IPS-NIHi11 (cell line): Measurements from ENCODE around the gene TNFAIP8L1.

ENCODE experiments used
- DNase-seq: peaks from one replicate; pipeline ENCODE4 v3.0.0; 2012; ENCODE audit warnings: mixed read lengths, low spot score

Gene TNFAIP8L1

DNA sequence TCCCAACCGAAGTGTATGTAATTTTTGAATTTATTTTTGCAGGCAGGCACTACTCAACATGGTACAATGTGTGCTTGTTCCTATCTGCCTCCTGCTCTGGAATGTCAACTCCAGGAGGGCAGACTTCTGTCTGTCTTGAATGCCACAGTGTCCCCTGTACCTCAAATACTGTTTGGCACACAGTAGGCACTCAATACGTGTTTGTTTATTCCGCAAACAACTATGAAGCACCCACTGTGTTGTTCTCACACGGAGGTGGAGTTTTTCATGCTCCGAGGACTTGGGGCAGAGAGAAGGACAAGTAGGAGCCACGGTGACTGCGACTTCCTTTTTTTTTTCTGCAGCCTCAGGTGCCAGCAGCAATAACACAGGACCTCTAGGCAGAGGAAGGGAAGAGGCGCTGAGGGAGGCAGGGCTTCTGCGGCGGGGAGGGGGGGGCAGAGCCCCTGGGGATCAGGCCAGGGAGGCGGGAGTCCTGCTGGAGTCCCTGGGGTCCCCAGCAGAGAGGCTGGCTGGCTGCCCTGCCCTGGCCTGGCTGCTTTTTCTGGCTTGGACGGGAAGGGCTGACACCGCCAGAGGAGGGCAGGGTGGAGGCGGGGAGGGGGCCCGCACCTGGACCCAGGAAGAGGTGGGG, 29.3 kb upstream of the TNFAIP8L1 start:
- peak; percentile 57 for DNase-seq

DNA sequence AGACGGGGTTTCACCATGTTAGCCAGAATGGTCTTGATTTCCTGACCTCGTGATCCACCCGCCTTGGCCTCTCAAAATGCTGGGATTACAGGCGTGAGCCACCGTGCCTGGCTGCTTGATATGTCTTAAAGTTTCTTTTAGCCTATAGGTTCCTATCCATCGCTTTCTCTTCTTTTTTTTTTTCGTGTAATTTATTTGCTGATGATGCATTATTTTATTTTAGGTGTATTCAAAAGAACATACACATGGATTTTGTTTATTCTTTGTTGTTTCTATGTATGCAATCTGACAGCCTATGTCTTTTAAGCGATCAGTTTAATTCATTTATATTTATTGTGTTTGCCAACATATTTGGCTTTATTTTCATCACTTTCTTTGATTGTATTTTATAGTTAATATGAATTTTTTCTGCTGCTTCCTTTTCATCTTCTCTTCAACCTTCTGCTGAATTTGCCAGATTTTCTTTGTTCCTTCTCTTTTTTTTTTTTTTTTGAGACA, 26.0 kb upstream of the TNFAIP8L1 start:
- DNase-seq = no peak

DNA sequence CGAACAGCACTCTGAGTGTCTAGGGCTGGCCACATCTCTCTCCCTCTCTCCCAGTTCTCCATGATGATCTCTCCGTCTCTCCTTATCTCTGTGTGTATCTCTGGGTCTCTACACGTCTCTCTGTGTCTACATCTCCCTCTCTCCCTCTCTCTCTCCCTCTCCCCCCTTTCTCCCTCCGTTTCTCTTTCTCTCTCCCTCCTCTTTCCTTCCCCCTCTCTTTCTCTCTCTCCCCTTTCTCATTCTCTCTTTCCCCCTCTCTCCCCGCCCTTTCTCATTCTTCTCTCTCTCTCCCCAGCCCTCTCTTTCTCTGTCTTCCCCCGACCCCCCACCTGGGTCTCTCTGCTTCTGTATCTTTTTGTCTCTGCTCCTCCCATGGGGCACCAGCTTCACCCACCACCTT, 21.3 kb upstream of the TNFAIP8L1 start:
- DNase-seq = no peak

DNA sequence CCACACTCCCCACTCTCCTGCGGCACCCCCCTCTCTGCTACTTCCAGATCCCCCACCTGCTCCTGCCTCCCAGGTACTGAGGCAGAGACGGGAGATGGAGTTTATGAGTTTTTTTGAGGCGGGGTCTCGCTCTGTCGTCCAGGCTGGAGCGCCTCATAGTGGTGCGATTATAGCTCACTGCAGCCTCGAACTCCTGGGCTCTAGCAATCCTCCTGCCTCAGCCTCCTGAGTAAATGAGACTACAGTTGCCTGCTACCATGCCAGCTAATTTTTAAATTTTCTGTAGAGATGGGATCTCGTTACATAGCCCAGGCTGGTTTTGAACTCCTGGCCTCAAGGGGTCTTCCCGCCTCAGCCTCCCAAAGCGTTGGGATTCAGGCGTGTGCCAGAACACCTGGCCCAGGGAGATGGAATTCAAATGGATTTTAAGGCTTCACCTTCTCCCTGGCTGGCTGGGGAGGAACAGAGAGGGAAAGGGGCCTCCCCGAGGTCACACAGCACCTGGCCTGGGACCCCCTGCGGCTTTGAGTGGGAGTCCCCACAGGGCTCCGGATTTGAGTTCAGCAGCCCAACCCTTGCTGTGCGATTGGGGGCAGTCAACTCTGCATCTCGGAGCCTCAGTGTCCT, 19.5 kb upstream of the TNFAIP8L1 start:
- no peak for DNase-seq

DNA sequence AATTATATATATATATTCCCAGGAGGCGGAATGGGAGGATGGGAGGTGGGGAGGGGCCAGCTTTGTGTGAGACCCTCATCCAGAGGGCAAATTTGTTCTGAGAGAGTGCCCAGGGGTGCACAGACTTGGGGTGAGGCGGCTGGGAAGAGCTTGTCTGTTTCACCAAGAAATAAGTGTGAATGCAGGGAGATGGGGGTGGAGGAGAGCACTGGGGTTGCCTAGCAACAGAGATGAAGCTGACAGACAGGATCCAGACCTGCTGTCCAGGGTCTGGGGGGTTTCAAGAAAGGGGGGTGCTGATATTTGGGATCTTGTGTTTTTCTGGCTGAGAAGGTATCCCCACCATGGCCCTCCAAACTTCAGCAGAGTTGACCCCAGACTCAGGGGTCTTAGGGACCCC, 18.6 kb upstream of the TNFAIP8L1 start:
- no peak for DNase-seq

DNA sequence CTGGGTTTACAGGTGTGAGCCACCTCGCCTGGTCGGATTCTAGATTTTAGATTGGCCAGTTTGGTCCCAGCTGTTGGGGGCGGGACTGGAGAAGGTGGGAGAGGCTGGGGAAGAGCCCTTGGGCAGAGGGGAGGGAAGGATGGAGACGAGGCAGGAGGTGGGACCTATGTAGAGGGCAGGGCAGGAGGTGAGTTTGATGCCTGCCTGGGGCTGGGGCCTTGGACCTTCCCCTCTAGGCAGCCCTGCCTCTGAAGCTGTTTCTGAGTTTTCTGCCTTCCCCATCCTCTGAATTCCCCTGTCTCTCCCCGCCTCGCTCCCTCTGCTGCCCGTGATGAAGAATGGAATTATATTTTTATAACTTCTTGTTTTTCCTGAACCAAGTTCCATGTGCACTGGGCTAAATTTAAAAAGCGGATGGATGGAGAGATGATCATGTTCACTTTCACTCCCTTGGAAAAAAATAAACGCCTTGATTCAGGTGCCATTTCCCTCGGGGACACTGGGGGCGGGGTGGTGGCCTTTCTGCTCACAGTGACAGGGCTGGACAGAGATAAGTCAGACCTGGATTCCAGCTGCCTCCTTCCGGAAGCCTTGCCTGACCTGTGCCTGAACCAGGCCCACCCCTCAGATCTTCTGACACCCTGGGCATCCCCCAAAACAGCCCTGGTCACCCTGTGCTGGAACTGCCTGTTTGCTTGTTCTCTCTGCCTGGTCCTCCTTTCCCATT, 16.5 kb upstream of the TNFAIP8L1 start:
- peak; percentile 34 for DNase-seq

DNA sequence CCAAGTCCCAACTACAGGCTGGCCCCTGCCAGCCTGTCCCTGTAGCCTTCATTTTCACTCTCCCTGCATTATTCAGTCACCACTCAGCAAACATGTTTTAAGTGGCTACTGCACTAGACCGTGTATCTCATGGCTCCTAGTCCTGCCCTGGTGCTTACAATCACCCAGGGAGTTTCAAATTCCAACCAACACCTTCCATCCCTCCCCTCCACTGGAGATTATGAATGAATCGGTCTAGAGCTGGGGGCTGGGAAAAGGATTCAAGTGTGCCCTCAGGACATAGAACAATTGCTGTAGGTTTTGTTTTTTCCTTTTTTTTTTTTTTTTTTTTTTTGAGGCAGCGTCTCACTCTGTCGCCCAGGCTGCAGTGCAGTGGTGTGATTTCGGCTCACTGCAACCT, 15.0 kb upstream of the TNFAIP8L1 start:
- DNase-seq = no peak

DNA sequence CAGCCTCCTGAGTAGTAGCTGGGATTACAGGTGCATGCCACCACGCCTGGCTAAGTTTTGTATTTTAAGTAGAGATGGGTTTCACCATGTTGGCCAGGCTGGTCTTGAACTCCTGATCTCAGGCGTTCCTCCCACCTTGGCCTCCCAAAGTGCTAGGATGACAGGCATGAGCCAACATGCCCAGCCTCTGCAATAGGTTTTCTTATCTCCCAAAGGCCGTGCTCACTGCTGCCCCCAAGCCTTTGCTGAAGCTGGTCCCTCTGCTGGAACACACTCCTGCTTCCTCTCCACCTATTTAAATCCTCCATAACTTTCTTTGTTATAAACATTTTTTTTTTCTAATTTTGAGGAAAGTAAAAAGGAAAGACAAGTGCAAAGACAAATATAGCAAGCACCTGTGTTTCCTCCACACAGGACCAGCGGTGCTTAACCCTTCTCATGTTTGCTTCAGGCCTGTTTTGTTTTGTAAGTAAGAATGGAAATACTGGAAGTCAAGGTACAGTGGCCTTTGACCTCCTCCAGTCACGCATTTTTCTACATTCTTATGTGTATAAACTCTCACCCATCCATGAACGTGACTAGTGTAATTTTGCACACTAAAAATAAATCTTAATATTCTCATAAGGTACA, 14.5 kb upstream of the TNFAIP8L1 start:
- DNase-seq = peak; percentile 55

DNA sequence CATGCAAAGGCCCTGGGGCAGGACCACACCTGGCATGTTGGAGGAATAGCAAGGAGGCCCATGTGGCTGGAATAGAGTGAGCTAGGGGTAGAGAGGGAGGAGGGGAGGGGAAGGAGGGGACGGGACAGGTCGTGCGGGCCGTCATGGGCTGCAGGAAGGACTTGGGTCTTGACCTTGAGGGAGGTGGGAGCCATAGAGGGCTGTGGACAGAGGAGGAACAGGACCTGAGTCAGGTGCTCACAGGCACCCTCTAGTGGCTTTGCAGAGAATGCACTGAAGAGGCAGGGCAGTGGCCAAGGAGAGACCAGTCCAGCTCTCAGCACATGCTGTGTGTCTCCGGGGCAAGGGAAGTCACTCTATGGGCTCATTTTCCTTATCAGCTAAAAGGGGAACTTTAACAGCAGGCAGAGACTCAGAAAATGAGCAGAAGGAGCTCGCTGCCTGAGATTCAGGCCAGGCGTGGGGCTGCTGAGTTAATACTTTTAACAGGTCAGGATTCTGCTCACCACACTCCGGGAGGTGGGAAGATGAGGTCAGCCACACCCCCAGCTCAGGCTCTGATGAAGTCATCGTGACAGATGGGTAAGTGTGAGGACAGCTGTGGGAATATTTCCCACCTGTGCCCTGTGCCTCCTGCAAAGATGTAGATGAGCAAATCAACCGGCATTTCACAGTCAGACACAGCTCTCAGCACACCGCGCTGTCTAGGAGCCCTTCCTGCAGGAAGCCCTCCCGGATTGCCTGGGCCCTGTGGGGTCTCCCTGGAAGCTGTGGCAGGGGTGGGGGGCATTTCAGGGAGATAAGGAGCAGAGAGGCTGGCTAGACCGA, 6.0 kb upstream of the TNFAIP8L1 start:
- DNase-seq = peak; percentile 76

DNA sequence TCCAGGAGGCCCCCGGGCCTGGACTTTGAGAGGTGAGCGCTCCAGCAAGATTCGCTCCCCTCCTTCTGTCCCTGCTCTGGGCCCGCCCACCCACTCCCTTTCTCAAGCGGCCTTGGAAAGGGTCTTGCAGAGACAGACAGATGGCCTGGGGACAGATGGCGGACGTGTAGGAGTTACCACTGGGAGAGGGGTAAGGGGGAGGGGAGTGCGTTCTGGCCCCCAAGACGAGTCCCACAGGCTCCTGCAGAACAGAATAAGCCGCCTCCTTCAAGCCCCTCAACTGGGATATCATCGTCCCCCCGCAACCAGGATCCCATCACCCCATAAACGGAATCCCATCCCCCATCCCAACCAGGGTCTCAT, 3.6 kb upstream of the TNFAIP8L1 start:
- DNase-seq = no peak

DNA sequence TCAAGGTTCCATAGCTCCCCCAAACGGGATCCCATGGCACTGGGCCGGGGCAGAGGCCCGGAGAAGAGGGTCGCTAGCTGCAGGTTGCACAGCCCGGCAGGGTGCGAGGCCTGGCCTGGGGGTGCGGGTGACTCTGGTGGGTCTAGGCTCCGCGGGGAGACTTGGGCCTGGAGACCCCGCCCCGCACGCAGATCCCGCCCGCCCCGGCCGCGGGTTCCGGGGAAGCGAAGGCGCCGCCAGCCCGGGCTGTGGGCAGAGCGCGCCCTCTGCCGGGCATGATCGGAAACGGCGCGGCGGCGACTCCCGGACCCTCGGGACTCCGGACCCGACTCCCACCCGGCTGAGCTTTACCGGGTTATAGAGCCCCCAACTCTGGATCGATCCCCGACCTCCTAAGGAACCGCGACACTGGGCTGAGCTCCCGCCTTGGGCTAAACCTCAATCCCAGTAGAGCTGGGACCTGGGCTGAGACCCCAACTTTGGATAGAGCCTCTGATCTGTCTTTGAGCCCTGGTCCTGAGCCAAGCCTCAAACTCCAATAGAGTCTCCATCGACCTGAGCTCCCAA, 3.1 kb upstream of the TNFAIP8L1 start:
- DNase-seq = peak; percentile 89

DNA sequence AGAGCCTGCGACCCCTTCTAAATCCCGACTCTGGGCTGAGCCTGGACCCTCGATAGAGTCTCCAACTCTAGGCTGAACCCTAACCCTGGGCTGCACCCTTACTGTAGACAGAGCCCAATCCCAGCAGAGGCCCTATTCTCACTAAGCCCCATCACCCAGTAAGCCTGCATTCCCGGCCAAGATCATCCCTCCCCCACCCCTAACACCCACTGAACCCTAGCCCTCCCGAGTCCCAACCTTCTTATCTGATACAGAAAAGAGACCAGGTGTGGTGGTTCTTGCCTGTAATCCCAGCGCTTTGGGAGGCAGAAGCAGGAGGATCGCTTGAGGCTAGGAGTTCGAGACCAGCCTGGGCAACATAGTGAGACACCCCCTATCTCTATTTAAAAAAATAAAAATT, 2.6 kb upstream of the TNFAIP8L1 start:
- DNase-seq = no peak

DNA sequence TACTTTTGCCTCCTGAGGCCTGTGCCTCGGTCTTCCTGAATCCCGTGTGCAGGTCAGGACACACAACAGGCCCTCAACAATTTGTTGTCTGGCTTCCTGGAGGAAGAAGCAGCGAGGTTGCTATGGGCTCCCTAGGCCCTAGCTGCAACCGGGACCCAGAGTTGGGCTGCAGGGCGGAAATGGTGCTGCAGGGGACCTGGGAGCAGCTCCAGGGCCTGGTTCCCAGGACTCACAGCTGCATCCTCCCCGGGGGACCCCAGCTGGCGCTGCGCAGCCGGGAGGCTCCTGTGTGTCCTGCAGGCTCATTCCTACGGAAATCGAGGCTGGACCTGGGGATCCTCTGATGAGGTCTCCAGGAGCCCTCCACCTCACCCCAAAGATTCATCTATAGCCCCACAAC, 999 bp upstream of the TNFAIP8L1 start:
- no peak for DNase-seq

DNA sequence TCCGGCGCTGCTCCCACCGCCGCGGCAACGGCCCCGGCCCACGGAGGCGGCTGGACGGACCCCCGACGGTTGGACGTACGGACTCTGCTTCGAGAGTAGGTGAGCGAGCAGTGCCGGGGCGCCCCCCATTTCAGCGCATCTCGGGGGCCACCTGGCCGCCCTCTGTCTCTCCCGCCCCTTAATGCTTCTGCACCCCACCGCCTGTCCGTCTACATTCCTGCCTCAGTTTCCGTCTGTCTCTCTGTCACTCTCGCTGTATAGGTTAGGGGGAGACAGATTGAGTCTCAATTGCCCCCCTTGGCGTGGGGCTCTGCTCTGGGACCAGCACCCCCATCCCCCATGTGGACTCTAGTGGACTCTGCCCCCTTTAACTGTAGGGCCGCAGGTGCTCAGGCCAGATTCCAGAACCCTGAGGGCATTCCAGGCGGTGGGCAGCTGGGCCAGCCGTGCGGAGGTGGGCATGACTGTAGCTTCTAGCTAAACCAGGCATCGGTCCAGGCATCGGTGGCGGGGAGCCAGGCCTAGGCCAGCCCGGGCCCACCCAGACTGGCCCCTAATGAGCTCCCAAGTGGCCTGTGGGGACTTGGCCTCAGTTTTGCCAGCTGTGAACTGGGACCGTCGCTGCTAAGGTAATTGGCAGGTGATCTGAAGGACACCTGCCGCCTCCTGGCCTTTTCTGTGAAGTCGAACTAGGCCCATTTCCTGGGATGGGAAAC, 373 bp downstream of the TNFAIP8L1 start:
- DNase-seq = peak; percentile 59

DNA sequence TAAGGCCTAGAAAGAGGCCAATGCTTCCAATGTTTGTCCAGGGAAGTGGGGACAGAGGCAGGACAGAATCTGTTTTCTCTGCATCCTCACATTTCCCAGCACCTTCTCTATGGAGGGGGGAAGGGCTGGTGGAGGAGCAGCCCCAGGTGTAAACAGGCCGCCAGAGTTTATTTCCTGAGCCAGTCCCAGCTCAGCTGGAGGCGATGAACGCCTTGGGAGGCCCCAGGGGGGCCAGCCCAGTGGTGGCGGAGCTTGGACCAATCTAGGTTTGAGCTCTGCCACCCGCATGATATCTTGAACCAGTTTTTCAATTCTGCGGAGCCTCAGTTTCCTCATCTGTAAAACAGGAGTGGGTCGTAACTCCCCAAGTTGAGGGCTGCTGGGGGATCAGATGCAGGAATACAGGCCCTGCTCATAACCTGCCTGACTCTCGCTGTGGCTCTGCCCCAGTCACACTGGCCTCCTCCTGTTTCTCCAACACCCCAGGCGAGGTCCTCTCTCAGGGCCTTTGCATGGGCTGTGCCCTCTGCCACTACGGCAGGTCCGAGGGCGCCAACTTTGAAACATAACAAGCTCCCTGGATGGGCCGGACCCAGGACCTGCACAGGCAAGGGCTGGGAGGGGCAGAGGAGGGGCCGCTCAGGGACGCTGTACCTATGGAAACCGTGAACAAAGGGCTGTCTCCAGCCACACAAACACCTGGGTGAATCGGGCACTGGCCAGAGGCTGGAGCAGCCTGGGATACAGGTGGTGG, 1.1 kb downstream of the TNFAIP8L1 start:
- DNase-seq = no peak

DNA sequence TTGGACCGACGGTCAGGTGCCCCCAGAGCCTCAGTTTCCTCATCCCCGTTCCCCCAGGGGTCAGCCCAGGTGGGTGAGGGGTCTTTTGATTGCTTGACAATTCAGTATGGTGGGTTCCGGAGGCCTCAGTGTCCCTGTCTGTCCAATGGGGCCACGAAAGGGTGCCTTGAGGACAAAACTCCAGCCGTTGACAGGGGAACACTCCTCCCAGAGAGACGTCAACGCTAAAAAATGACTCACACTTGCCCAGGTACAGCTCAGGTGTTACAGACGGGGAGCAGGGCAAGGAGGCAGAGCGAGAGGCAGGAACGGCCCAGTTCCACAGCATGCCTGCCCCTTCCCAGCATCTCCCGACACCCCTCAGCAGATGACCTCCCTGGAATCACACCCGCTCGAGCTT, 1.8 kb downstream of the TNFAIP8L1 start:
- DNase-seq = no peak

DNA sequence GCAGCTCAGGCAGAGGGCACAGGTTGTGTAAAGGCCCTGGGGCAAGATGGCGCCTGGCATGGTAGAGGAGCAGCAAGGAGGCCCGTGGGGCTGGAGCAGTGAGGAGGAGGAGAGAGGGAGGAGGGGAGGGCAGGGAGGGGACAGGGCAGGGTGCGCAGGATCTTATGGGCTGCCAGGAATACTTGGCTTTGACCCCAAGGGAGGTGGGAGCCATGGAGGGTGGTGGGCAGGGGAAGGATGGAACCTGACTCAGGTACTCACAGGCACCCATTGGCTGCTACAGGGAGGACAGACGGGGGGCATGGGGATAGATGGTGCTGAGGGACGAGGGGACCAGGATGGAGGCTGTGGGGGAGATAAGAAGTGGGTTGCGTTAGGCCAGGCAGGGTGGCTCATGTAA, 3.3 kb downstream of the TNFAIP8L1 start:
- no peak for DNase-seq

DNA sequence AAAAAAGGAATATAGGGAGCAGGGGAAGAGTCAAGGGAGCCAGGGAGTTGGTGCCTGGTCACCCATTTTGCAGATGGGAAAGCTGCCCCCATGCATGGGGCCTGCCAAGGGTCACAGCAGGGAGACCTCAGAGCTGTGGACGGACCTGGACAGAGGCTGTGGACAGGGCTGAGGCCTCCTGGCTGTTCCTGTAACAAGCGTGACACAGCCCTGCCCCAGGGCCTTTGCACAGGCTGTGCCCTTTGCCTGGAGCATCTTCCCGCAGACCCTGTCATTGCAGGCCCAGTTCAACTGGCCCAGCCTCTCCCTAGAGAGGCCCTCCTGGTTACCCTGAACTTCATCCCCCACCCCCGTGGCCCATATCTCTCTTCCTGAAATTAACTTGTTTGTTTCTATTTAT, 6.4 kb downstream of the TNFAIP8L1 start:
- DNase-seq = no peak

DNA sequence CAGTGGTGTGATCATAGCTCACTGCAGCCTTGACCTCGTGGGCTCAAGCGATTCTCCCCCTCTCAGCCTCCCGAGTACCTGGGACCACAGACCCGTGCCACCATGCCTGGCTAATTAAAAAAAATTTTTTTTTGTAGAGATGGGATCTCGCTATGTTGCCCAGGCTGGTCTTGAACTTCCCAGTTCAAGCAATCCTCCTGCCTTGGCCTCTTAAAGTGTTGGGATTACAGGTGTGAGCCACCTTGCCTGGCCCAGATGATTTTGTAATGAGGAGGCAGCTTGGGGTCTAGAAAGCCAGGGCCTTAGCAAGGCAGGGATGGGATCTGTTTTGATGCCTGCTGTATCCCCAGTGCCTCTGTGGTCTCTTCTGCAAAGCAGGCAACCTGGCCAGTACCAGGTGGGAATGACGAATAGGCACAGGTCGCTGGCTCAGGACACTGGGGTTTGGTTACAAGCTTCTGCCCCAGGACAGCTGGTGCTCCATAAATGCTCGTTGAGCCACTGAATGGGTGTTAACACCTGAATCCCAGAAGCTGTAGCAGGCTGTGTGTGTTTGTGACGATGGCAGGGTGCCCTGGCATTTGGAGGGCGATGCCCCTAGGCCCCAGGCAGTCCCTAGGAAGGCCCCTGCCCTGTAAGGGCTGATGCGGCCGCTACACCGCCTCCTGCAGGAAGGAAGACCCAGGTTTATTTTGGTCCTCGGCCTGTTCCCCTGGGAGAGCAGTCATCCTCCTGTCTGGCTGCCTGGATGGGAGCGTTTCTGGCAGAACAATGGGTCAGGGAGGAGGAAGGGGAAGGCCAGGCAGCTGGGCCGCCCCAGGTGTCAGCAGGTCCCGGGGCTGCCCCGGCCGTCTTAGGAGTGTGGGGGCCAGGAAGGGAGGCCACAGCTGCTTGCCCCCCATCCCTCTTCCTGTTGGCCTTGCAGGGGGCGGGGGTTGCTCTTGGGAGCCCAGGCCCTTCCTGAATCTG, 8.6 kb downstream of the TNFAIP8L1 start:
- DNase-seq = no peak
